SU-DHL-6 (cell line): ENCODE measurements around the gene C1QC.

ENCODE experiments used
- CTCF ChIP-seq: fragments of 200-600 bp; sonication (generic); IDR thresholded peaks from one replicate; pipeline ENCODE4 v1.5.1; 2017; ENCODE audit warnings: antibody characterized with exemption, mild to moderate bottlenecking, low read length, moderate library complexity; ENCODE audit not compliant: insufficient read depth, poor library complexity, severe bottlenecking
- EZH2phosphoT487 ChIP-seq: fragments of 200-600 bp; sonication (generic), shearing (Covaris generic); conservative IDR thresholded peaks from 2 replicates; pipeline ENCODE4 v1.6.1; 2018; ENCODE audit warnings: mild to moderate bottlenecking, antibody characterized with exemption, low read length, moderate library complexity, mixed read lengths

DNA sequence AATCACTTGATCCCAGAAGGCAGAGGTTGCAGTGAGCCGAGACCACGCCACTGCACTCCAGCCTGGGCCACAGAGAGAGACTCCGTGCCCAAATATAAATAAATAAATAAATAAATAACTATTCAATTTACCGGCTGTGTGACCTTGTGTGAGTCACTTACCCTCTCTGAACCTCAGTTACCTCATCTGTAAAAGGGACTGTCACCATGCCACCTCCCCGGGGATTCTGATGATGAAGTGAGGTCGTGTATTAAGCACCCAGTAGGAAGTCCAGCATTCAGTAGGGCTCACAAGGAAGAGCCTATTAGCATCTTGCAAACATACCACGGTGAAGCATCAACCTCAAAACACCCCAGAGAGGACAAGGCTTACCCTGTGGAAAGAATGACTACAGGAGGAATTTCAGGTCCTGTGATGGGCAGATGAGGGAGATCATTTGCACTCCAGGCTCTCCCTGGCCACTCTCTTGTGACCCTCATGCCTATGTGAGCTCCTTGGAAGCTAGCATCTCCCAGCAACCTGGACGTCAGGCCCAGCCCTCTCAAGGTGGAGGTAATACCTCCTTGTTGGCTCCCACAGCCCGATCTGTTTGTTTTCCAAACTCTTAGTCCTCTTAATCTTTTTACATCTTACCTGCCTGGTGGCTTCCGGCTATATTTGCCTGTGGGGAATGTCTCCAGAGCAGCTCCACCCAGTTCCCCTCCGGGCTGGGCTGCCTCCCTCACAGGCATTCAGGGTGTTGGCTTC lies 14.6 kb upstream of the C1QC start:
- no peak for TF ChIP-seq CTCF
- TF ChIP-seq EZH2phosphoT487 = no peak
